ENCODE data around the gene ADI1.

The ADI1 gene

DNA sequence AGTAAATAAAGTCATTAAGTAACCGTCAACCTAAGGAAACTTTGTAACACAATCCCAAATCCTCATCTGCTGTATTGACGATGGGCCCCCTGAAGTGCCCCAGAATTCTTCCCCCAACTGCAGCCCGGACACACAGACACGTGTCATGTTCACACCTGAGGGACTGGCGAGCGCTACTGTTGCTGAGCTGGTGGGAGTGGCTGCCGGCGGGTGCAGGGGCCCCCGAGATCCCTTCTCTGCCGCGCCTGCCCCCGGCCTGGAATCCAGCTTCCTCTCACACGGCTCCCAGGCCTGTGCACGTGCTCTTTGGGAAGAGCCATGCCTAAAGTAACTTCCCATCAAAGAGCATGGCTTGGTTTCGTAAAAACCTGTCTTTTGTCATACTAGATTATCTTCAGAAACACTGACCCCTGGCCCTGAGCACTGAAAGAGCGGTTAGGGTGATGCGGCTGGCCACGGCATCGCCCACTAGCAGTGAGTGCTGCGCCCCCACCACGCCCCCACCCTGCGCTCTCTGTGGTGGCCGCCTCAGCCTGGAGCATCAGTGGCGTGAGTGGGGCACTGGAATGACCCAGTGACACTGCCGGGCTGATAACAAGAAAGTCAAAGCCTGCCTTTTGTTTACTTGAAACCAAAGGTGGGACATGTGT lies 56.0 kb downstream of the ADI1 start:
- ChIA-PET CTCF (interaction anchor here (0.7 to 11.1 kb wide), 19 partner anchors 10 to 619 kb away, joined by 3 to 103 read pairs (median 5); partner anchors contain the start of genes RNASEH1 and TRAPPC12), POLR2A (no interaction called here)
- DNase-seq (ENCODE audit: extremely low spot score) = no peak
- TF ChIP-seq, protein P1, sequence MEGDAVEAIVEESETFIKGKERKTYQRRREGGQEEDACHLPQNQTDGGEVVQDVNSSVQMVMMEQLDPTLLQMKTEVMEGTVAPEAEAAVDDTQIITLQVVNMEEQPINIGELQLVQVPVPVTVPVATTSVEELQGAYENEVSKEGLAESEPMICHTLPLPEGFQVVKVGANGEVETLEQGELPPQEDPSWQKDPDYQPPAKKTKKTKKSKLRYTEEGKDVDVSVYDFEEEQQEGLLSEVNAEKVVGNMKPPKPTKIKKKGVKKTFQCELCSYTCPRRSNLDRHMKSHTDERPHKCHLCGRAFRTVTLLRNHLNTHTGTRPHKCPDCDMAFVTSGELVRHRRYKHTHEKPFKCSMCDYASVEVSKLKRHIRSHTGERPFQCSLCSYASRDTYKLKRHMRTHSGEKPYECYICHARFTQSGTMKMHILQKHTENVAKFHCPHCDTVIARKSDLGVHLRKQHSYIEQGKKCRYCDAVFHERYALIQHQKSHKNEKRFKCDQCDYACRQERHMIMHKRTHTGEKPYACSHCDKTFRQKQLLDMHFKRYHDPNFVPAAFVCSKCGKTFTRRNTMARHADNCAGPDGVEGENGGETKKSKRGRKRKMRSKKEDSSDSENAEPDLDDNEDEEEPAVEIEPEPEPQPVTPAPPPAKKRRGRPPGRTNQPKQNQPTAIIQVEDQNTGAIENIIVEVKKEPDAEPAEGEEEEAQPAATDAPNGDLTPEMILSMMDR (IDR thresholded peaks at IDR 0.05; ENCODE audit: control extremely low read depth, extremely low read depth, low read depth, missing control alignments) = no peak

DNA sequence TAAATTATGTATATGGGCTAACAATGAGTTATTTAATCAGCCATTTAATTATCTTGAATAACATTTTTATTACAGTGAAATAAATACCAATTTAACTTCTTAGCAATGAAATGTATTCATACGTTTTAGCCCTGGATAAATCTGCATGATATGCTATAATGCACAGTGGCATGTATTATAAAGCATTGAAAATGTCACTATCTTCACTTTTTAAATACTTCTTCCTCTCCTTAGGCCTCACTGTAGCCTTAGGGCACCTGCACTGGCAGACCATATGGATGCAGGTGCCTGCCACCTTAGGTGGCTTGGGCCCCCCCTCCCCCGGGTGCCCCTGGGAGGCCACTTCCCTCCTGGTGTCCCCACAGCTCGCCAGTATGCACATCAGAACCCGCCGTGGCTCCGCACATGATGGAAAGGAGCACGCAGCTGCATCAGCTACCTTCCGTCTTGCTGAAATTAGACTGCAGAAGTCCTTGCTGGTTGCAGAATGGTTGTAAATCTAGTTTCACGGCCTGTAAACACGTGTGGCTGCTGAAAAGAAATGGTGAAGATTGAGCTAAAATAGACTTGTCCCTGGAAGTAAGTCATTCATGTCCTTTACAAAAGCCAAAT lies 56.7 kb downstream of the ADI1 start:
- TF ChIP-seq, protein P1 (IDR thresholded peaks at IDR 0.05; ENCODE audit: control extremely low read depth, extremely low read depth, low read depth, missing control alignments) = no peak
- ChIA-PET CTCF (interaction anchor here (0.7 to 11.1 kb wide), 32 partner anchors 8 to 618 kb away, joined by 3 to 103 read pairs (median 4); partner anchors contain the start of genes RNASEH1 and TRAPPC12), POLR2A (no interaction called here)
- no peak for DNase-seq (ENCODE audit: extremely low spot score)

DNA sequence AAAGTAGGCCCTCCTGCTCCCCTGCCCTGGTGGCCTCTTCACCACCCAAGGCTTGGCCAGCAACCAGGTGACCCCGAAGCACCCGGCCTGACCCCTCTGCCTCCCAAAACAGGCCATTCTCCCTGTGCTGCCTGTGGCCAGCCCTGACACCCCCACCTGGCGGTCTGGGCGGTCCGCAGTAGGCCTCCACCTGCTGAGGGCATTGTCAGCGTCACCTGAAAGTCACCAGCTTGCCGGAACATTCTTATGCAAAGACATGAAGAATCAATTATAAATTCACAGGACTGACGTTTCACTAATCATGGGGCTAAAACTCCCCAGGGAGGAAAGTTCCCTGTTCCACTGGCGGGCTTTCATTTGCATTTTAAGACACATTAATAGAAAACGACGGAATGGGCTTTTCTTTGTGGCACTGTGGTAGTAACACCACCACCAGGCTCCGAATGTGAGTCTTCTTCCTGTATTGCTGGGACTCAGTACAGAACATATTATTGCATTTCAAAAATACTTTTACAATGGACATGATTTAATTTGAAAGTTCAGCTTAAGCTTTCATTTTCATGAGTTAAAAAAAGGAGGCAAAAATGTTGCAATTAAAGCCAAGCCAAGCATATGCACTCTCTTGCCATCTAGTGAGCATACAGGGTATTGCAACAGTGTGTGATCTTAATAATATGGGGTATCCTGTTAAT lies 57.4 kb downstream of the ADI1 start:
- ChIA-PET CTCF (interaction anchor here (0.6 to 11.1 kb wide), 30 partner anchors 9 to 1342 kb away, joined by 3 to 103 read pairs (median 4); no protein-coding TSS in a partner anchor), POLR2A (no interaction called here)
- TF ChIP-seq, protein P1 (IDR thresholded peaks at IDR 0.05; ENCODE audit: control extremely low read depth, extremely low read depth, low read depth, missing control alignments) = peak; percentile 82
- DNase-seq (ENCODE audit: extremely low spot score) = peak; percentile 77

DNA sequence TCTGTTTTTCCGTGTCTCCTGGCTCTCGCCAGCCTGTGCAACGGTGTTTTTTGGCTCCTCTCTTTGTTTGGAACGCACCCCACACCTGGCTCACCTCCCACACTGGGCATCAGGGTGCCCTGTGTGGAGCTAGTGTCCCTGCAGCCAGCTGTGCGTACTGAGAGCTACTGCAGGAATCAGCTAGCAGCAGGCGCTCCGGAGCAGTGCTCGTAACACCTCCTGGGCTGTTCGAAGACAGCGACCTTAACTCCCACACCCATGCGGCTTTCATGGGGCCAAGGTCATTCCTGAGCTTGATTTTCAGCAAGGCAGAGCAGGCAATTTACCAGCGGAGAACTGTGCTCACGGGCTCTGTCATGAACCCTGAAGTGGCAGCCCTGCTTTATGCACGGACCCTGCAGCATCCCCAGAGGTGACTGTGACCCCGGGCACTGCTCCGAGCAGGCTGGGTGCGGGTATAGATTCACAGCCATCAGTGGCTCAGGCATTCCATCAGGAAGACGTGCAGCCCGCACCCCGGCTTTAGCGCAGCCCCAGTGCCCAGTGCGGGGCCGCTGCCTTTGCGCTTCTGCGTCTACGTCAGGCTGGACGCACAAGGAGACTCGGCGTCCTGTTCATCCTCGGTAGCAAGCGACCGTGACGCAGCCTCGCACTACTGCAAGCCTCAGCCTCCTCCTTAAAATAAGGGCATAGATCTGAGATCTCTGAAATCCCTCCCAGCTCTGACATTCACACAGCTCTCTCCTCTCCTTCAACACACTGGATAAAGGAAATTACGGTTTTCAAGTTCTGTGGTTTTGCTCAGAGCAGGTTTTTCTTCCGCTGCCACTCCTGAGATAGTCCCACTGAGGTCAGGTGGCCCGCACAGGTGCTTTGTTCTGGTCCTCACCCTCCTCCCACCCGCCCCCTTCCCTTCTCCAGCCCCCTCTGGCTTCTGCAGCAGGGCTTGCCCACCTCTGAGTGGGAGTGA lies 58.2 kb downstream of the ADI1 start:
- TF ChIP-seq, protein P1 (IDR thresholded peaks at IDR 0.05; ENCODE audit: control extremely low read depth, extremely low read depth, low read depth, missing control alignments) = no peak
- CTCF ChIA-PET = interaction anchor here (0.6 to 11.1 kb wide), 18 partner anchors 9 to 1341 kb away, joined by 3 to 103 read pairs (median 4); no protein-coding TSS in a partner anchor
- POLR2A ChIA-PET = no interaction called here
- no peak for DNase-seq (ENCODE audit: extremely low spot score)

DNA sequence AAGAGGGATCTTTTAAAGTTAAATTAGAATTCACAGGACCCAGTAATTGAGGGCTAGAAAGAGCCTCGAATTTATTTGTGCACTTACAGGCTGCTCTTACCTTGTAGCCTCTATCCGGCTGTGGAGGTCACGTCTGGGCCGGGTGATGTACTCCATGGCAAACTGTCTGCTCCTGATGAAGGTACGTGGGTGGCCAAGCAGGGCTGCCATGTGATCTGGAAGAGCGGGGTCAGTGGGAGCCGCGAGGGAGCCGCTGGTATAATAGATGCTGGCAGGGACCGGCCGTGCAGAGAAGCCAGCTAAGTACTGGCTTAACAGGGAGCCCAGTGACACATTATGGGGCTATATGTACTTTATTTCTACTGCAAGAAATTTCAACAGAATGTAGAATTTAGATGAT lies 59.2 kb downstream of the ADI1 start:
- TF ChIP-seq, protein P1 (IDR thresholded peaks at IDR 0.05; ENCODE audit: control extremely low read depth, extremely low read depth, low read depth, missing control alignments) = no peak
- ChIA-PET POLR2A (no interaction called here), CTCF (interaction anchor here (1.1 to 11.1 kb wide), 7 partner anchors 8 to 65 kb away, joined by 3 to 103 read pairs (median 42); no protein-coding TSS in a partner anchor)
- DNase-seq (ENCODE audit: extremely low spot score) = no peak
